Vagina (tissue), 2 donors: ENCODE measurements around the gene DKK3.

ENCODE experiments used
- POLR2A ChIP-seq, 2 donors: fragments of 450-650 bp; IDR thresholded peaks; one replicate each; pipeline ENCODE4 v1.6.1; 2017; ENCODE audit warnings: antibody characterized with exemption in 2 of 2, mild to moderate bottlenecking in 2 of 2, moderate library complexity in 2 of 2
- TF ChIP-seq, protein P1 (sequence below), 3 experiments: fragments of 450-650 bp in 2 of 3; fragments of 200-600 bp in 1 of 3; sonication (generic) in 1 of 3; IDR thresholded peaks; one replicate each; pipeline ENCODE4 v1.5.1; 2017 to 2019; ENCODE audit warnings: antibody characterized with exemption in 3 of 3, mild to moderate bottlenecking in 2 of 3, moderate library complexity in 2 of 3

DNA sequence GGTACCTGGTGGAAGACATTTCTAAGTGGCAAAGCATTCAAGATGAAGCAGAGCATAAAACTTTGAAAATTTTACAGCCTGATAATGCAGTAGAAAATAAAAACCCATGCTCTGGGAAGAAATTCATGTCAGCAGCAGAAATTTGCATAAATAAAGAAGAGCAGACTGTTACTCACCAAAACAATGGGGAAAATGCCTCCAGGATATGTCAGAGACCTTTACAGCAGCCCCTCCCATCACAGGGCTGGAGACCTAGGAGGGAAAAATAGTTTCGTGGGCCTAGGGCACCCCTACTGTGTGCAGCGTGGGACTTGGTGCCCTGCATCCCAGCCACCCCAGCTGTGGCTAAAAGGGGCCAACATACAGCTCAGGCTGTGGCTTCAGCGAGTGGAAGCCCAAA, 5.4 kb upstream of the DKK3 start:
- TF ChIP-seq, protein P1, sequence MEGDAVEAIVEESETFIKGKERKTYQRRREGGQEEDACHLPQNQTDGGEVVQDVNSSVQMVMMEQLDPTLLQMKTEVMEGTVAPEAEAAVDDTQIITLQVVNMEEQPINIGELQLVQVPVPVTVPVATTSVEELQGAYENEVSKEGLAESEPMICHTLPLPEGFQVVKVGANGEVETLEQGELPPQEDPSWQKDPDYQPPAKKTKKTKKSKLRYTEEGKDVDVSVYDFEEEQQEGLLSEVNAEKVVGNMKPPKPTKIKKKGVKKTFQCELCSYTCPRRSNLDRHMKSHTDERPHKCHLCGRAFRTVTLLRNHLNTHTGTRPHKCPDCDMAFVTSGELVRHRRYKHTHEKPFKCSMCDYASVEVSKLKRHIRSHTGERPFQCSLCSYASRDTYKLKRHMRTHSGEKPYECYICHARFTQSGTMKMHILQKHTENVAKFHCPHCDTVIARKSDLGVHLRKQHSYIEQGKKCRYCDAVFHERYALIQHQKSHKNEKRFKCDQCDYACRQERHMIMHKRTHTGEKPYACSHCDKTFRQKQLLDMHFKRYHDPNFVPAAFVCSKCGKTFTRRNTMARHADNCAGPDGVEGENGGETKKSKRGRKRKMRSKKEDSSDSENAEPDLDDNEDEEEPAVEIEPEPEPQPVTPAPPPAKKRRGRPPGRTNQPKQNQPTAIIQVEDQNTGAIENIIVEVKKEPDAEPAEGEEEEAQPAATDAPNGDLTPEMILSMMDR (IDR thresholded peaks at IDR 0.05), result no peak
- TF ChIP-seq POLR2A (IDR thresholded peaks at IDR 0.05), result no peak
